Keratinocyte (primary cell): ENCODE data around the gene KCNC2. TPM values are rescaled to one million over a fixed set of nuclear protein-coding genes. Genes with fewer than 3 reads are reported as not detected.

Source experiments
- DNase-seq: peaks from one replicate; pipeline ENCODE4 v3.0.0-alpha.2; 2011; ENCODE audit warnings: low read depth, missing footprints, low spot score
- FAIRE-seq: peaks from 2 replicates; lab custom pipeline; 2011; peaks lifted over from hg19 to GRCh38; lab: Jason Lieb, UNC
- H2AFZ ChIP-seq: 2 replicates; pipeline ENCODE4 v1.6.0; 2012; ENCODE audit warnings: low read length, control low read depth, inconsistent platforms; ENCODE audit not compliant: control insufficient read depth
- H3K27ac ChIP-seq: 2 replicates; pipeline ENCODE4 v1.5.1; 2011; ENCODE audit warnings: low read length; ENCODE audit not compliant: control insufficient read depth, insufficient read depth
- H3K27me3 ChIP-seq: 3 replicates; pipeline ENCODE4 v1.6.0; 2011; ENCODE audit warnings: low read length; ENCODE audit not compliant: control insufficient read depth, insufficient read depth; ENCODE audit errors: extremely low read depth
- H3K36me3 ChIP-seq, 2 experiments: 2 replicates in 1 of 2; 3 replicates in 1 of 2; pipeline ENCODE4 v1.5.1; 2011; ENCODE audit warnings: low read length in 2 of 2, mild to moderate bottlenecking in 1 of 2; ENCODE audit not compliant: control insufficient read depth in 2 of 2, insufficient read depth in 2 of 2; ENCODE audit errors: extremely low read depth in 1 of 2
- H3K4me1 ChIP-seq: 3 replicates; pipeline ENCODE4 v1.5.1; 2011; ENCODE audit warnings: low read length; ENCODE audit not compliant: control insufficient read depth, insufficient read depth; ENCODE audit errors: extremely low read depth
- H3K4me2 ChIP-seq: 3 replicates; pipeline ENCODE4 v1.6.0; 2011; ENCODE audit warnings: low read depth, low read length; ENCODE audit not compliant: control insufficient read depth, insufficient read depth; ENCODE audit errors: extremely low read depth
- H3K4me3 ChIP-seq, 3 experiments: fragments of 200-600 bp in 1 of 3; sonication (generic) in 1 of 3; 2 replicates in 2 of 3; 3 replicates in 1 of 3; pipeline ENCODE4 v1.5.1; 2011 to 2016; ENCODE audit warnings: low read length in 3 of 3, mild to moderate bottlenecking in 3 of 3, control low read depth in 2 of 3, inconsistent platforms in 1 of 3, low read depth in 1 of 3, mixed read lengths in 1 of 3, mixed run types in 1 of 3, moderate library complexity in 1 of 3; ENCODE audit not compliant: control insufficient read depth in 2 of 3, insufficient read depth in 2 of 3; ENCODE audit errors: extremely low read depth in 1 of 3
- H3K79me2 ChIP-seq: 2 replicates; pipeline ENCODE4 v1.6.0; 2012; ENCODE audit warnings: low read length; ENCODE audit not compliant: control insufficient read depth, insufficient read depth
- H3K9ac ChIP-seq: 3 replicates; pipeline ENCODE4 v1.6.0; 2011; ENCODE audit warnings: low read length; ENCODE audit not compliant: control insufficient read depth, insufficient read depth; ENCODE audit errors: extremely low read depth
- H3K9me1 ChIP-seq: 3 replicates; pipeline ENCODE4 v1.6.0; 2011; ENCODE audit warnings: low read length; ENCODE audit not compliant: control insufficient read depth, insufficient read depth; ENCODE audit errors: extremely low read depth
- H3K9me3 ChIP-seq: 2 replicates; pipeline ENCODE4 v1.5.1; 2012; ENCODE audit warnings: low read depth, low read length; ENCODE audit not compliant: control insufficient read depth
- H4K20me1 ChIP-seq: 3 replicates; pipeline ENCODE4 v1.6.0; 2011; ENCODE audit warnings: low read length; ENCODE audit not compliant: control insufficient read depth, insufficient read depth; ENCODE audit errors: extremely low read depth
- EZH2 ChIP-seq: IDR thresholded peaks from one replicate; pipeline ENCODE4 v1.6.1; 2012; ENCODE audit warnings: inconsistent platforms, mild to moderate bottlenecking, low read length, moderate library complexity
- dilution Hi-C: fragments of 300-500 bp; cut with MboI; formaldehyde crosslinking; loops from one replicate; pipeline ENCODE4 v1.7.0; 2020; ENCODE audit warnings: low sequenced_read_pairs; ENCODE audit not compliant: extremely low pct_ligation_motif_present
- polyA plus RNA-seq, 5 experiments: library from polyadenylated mRNA; depleted of rRNA in 3 of 5; stranded (reverse) in 3 of 5; stranded (forward) in 1 of 5; unstranded in 1 of 5; fragments of >200 nt; gene quantifications; 1 replicate in 1 of 5; 2 replicates in 3 of 5; 3 replicates in 1 of 5; pipeline versions ENCODE4 v1.2.1 to v1.2.3, GENCODE V29; 2011 to 2012; ENCODE audit warnings: missing spikeins in 2 of 5, low read depth in 1 of 5, low replicate concordance in 1 of 5
- TF ChIP-seq, protein P1 (sequence below), 3 experiments: IDR thresholded peaks in 1 of 3; conservative IDR thresholded peaks in 1 of 3; optimal IDR thresholded peaks in 1 of 3; 2 replicates in 2 of 3; 3 replicates in 1 of 3; pipeline versions ENCODE3 to v1.5.1; 2011; ENCODE audit warnings: low read length in 3 of 3, mild to moderate bottlenecking in 3 of 3, moderate library complexity in 2 of 3, control low read depth in 1 of 3, inconsistent platforms in 1 of 3; ENCODE audit not compliant: insufficient read depth in 2 of 3; ENCODE audit errors: extremely low read depth in 1 of 3

The KCNC2 gene
- polyA plus RNA-seq, 1 donor (not counting 4 experiments of a cell fraction or from before 2014, with no cell fraction given) = not detected

DNA sequence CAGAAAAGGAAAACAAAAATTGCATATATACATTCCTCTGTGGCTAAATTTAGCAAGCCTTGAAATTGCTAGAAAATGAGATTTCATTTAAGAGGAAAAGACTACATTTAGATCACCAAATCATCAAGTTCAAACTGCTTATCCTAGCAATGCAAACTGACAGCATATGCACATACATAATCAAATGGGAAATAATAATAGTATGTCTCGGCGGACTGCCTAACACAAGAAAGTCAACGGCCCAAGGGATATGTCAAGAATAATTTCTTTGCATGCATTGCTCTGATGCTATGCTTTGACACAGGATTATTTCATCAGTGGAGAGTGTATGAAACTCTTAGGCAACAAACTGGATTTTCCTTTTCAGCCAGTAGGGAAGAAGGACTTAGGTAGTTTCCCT lies 107.9 kb downstream of the KCNC2 start:
- H4K20me1 ChIP-seq = no peaks in the 10 kb centered on the region
- H3K4me1 ChIP-seq = no peaks in the 10 kb centered on the region
- no peak overlapping the region for H2AFZ ChIP-seq
- FAIRE-seq (no peak), DNase-seq (no peak)
- H3K9me3 ChIP-seq = no peaks in the 10 kb centered on the region
- no peak overlapping the region for H3K4me3 ChIP-seq
- H3K9me1 ChIP-seq = no peaks in the 10 kb centered on the region
- H3K27me3 ChIP-seq = no peaks in the 10 kb centered on the region
- H3K9ac ChIP-seq = no peak overlapping the region
- dilution Hi-C loops = no loop called here
- no peak overlapping the region for H3K27ac ChIP-seq
- no peaks in the 10 kb centered on the region for H3K79me2 ChIP-seq
- H3K36me3 ChIP-seq = no peaks in the 10 kb centered on the region
- H3K4me2 ChIP-seq = no peak overlapping the region
- TF ChIP-seq EZH2 = no peak
- TF ChIP-seq, protein P1, sequence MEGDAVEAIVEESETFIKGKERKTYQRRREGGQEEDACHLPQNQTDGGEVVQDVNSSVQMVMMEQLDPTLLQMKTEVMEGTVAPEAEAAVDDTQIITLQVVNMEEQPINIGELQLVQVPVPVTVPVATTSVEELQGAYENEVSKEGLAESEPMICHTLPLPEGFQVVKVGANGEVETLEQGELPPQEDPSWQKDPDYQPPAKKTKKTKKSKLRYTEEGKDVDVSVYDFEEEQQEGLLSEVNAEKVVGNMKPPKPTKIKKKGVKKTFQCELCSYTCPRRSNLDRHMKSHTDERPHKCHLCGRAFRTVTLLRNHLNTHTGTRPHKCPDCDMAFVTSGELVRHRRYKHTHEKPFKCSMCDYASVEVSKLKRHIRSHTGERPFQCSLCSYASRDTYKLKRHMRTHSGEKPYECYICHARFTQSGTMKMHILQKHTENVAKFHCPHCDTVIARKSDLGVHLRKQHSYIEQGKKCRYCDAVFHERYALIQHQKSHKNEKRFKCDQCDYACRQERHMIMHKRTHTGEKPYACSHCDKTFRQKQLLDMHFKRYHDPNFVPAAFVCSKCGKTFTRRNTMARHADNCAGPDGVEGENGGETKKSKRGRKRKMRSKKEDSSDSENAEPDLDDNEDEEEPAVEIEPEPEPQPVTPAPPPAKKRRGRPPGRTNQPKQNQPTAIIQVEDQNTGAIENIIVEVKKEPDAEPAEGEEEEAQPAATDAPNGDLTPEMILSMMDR (optimal IDR thresholded peaks at IDR 0.05 in 1 of 3, IDR thresholded peaks at IDR 0.05 in 1 of 3, conservative IDR thresholded peaks at IDR 0.05 in 1 of 3; ENCODE audit: extremely low read depth in 1 of 3, insufficient read depth in 2 of 3, low read length in 3 of 3) = no peak

DNA sequence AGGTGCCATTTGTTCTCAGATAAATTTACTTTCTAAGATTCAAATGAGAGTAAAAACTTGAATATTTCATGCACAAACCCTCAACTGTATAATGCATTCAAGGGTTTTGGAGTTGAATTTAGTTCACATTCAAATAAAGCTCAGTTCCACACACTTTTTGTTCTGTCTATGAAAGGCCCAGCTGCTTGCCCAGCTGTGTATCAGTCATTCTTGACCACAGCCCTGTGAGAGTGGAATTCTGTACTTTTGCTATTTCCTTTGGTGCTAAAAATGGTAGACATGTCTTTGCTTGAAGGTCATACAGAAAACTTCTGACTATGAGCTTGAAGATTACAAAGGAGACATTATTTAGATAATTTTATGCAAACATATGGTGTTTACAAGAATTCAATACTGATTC lies 110.4 kb downstream of the KCNC2 start:
- Histone ChIP-seq H3K27me3 (no peaks in the 10 kb centered on the region), H3K27ac (no peak overlapping the region), H3K9ac (no peak overlapping the region), H2AFZ (no peak overlapping the region), H3K4me2 (no peak overlapping the region), H3K4me3 (no peak overlapping the region), H3K9me1 (no peaks in the 10 kb centered on the region), H3K4me1 (no peaks in the 10 kb centered on the region), H3K36me3 (no peaks in the 10 kb centered on the region), H3K9me3 (no peaks in the 10 kb centered on the region), H4K20me1 (no peaks in the 10 kb centered on the region), H3K79me2 (no peaks in the 10 kb centered on the region)
- no peak for DNase-seq
- no peak for TF ChIP-seq EZH2
- TF ChIP-seq, protein P1 (optimal IDR thresholded peaks at IDR 0.05 in 1 of 3, IDR thresholded peaks at IDR 0.05 in 1 of 3, conservative IDR thresholded peaks at IDR 0.05 in 1 of 3; ENCODE audit: extremely low read depth in 1 of 3, insufficient read depth in 2 of 3, low read length in 3 of 3) = no peak
- FAIRE-seq = no peak
- dilution Hi-C loops = no loop called here
